ENCODE data around the gene GDPGP1. TPM values are rescaled to one million over a fixed set of nuclear protein-coding genes. Genes with fewer than 3 reads are reported as not detected.

GDPGP1 gene
- polyA plus RNA-seq, 2 of the 4 experiments (the other 2 are of a cell fraction) = 4.4 to 5.7 TPM

GRCh38 chr15:90184786-90185704 lies 49.0 kb upstream of the GDPGP1 start:
- H3K4me2 ChIP-seq = peak overlapping the region; percentile 87
- H3K4me1 ChIP-seq = peaks cover 54% of the 10 kb centered on the region
- ChIA-PET POLR2A (interaction anchor here (0.5 to 2.6 kb wide), 4 partner anchors 16 to 306 kb away, joined by 3 to 19 read pairs (median 9); partner anchors contain the start of gene SEMA4B), CTCF (interaction anchor here (0.7 to 3.0 kb wide), 8 partner anchors 13 to 42 kb away, joined by 3 to 10 read pairs (median 6); no protein-coding TSS in a partner anchor)
- peak; percentile 82 to 87 for ATAC-seq
- peak overlapping the region; percentile 62 for H3K4me3 ChIP-seq
- WGBS (ENCODE audit: missing lambda C conversion rate) = 2% methylated on average over 16 of the region's 67 CpGs
- peak; percentile 91 to 95 for DNase-seq (ENCODE audit: low read depth in 1 of 2, low spot score in 1 of 2)
- no peak for FAIRE-seq
- peak overlapping the region; percentile 82 to 93 for H3K27ac ChIP-seq
- no peaks in the 10 kb centered on the region for H3K9me3 ChIP-seq
- TF ChIP-seq RAD21 (conservative IDR thresholded peaks at IDR 0.05 in 1 of 2, IDR thresholded peaks at IDR 0.05 in 1 of 2) (peak in 1 of 2 experiments; percentile 50; a peak in 2 of 5 replicates), RNF2 (IDR thresholded peaks at IDR 0.05; ENCODE audit: borderline replicate concordance, low read depth) (no peak), NR3C1 (IDR thresholded peaks at IDR 0.05) (no peak), ZC3H11A (IDR thresholded peaks at IDR 0.05) (no peak), GATA3 (IDR thresholded peaks at IDR 0.05; ENCODE audit: borderline replicate concordance) (no peak), KDM5A (IDR thresholded peaks at IDR 0.05) (0 out of 2 replicates have a peak, but pooled peaks have one; percentile 13), ZFP36 (IDR thresholded peaks at IDR 0.05; ENCODE audit: borderline replicate concordance, partially characterized antibody) (no peak), FOSL2 (IDR thresholded peaks at IDR 0.05) (no peak), FOSL2 (CRISPR knock-in tag; IDR thresholded peaks at IDR 0.05) (peak; percentile 52), TP53 (CRISPR knock-in tag; IDR thresholded peaks at IDR 0.05) (0 out of 2 replicates have a peak, but pooled peaks have one; percentile 50), CBX8 (IDR thresholded peaks at IDR 0.05) (no peak), E2F6 (IDR thresholded peaks at IDR 0.05; ENCODE audit: borderline replicate concordance, low read depth) (0 out of 2 replicates have a peak, but pooled peaks have one; percentile 30), HOXA7 (CRISPR knock-in tag; IDR thresholded peaks at IDR 0.05) (no peak), FOSB (CRISPR knock-in tag; IDR thresholded peaks at IDR 0.05) (no peak), ATOH8 (CRISPR knock-in tag; IDR thresholded peaks at IDR 0.05; ENCODE audit: low read depth) (no peak), BCL3 (IDR thresholded peaks at IDR 0.05) (peak; percentile 33; the same call in 2 of the 3 replicates), SMC3 (IDR thresholded peaks at IDR 0.05) (peak; percentile 24; the same call in 1 of the 3 replicates), REST (IDR thresholded peaks at IDR 0.05) (no peak), HOXB13 (CRISPR knock-in tag; IDR thresholded peaks at IDR 0.05; ENCODE audit: low read depth) (no peak), EP300 (IDR thresholded peaks at IDR 0.05) (peak in 1 of 2 experiments; percentile 64; a peak in 1 of 5 replicates), ESRRA (IDR thresholded peaks at IDR 0.05; ENCODE audit: borderline replicate concordance, low read length) (no peak), JUN (IDR thresholded peaks at IDR 0.05) (peak; percentile 46 to 91; a peak in 2 of 5 replicates), NPAS2 (CRISPR knock-in tag; IDR thresholded peaks at IDR 0.05; ENCODE audit: borderline replicate concordance) (no peak), HDAC2 (IDR thresholded peaks at IDR 0.05) (no peak), CEBPB (IDR thresholded peaks at IDR 0.05) (no peak), MAX (IDR thresholded peaks at IDR 0.05) (no peak), MAZ (IDR thresholded peaks at IDR 0.05; ENCODE audit: borderline replicate concordance, low read depth, low read length) (no peak), MAFK (IDR thresholded peaks at IDR 0.05; ENCODE audit: partially characterized antibody) (no peak), PHF8 (IDR thresholded peaks at IDR 0.05; ENCODE audit: borderline replicate concordance, low read depth) (no peak; the same call in 1 of the 2 replicates), ELK1 (IDR thresholded peaks at IDR 0.05; ENCODE audit: low read depth, low read length) (no peak), USF2 (IDR thresholded peaks at IDR 0.05) (no peak)
